ENCODE data around the gene LLGL2.
A peak's percentile ranks its signal among the peaks of the same experiment; 100 is the strongest.
"Not testable (repeated sequence)": the region's sequence is repeated elsewhere in the genome, so short reads cannot be mapped to it uniquely, and the experiment has no call there.

Gene LLGL2

GRCh38 chr17:75571885-75572215 lies 46.4 kb downstream of the LLGL2 start:
- no peak for DNase-seq

DNA sequence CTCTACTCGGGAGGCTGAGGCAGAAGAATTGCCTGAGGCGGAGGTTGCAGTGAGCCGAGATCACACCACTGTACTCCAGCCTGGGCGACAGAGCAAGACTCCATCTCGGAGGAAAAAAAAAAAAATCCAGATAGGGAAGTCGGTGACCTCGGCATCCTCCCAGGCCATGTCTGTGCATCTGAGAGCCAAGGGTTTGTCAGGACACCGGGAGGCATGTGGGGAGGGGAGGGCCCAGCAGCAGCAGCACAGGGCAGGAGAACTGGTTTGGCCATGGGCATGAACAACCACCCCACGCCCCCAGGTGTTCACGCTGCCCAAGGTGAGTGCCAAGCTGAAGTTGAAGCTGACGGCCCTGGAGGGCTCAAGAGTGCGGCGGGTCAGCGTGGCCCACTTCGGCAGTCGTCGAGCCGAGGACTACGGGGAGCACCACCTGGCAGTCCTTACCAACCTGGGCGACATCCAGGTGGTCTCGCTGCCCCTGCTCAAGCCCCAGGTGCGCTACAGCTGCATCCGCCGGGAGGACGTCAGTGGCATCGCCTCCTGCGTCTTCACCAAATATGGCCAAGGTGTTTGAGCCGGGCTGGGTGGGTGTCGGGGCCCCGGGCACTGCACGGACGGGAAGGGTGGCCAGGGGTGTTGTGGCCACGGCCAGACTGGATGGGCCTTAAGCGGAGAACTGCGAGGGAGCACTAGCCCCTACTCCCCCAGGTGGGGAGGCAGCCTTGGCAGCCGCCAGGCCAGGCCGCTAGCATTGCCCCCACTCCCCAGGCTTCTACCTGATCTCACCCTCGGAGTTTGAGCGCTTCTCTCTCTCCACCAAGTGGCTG lies 47.4 kb downstream of the LLGL2 start:
- DNase-seq, result no peak

DNA sequence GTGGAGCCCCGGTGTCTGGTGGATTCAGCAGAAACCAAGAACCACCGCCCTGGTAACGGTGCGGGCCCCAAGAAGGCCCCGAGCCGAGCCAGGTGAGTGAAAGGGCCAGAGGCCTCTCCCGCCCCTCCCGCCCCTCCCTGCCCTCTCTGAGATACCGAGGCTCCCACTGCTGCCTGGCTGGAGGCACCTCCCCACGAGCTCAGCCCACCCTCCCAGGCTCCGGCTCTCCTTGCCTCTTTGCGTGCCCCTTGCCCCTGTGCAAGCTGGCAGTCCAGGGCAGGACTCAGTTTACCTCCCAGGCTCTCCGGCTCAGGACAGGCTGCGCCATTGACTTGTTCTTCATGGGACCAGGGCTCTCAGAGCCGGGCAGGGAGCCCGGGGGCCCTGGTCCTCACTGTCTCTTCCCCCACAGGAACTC lies 48.1 kb downstream of the LLGL2 start:
- DNase-seq, result no peak

DNA sequence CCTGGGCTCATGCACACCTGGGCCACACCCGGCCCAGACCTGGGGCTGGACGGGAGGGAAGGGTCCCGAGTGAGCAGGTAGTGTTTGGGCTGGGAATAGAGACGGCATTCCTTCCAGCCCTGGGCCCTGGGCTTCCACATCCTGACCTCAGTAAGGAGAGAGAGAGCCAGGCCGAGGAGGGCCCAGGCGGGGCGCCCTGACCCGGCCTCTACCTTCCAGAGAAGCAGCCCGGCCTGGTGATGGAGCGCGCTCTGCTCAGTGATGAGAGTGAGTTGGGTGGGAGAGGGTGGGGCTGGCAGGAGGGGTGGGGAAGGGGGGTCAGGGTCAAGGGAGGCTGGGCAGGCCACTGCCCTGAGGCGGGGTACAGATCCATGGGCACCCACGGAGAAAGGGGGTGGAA lies 48.5 kb downstream of the LLGL2 start:
- no peak for DNase-seq

DNA sequence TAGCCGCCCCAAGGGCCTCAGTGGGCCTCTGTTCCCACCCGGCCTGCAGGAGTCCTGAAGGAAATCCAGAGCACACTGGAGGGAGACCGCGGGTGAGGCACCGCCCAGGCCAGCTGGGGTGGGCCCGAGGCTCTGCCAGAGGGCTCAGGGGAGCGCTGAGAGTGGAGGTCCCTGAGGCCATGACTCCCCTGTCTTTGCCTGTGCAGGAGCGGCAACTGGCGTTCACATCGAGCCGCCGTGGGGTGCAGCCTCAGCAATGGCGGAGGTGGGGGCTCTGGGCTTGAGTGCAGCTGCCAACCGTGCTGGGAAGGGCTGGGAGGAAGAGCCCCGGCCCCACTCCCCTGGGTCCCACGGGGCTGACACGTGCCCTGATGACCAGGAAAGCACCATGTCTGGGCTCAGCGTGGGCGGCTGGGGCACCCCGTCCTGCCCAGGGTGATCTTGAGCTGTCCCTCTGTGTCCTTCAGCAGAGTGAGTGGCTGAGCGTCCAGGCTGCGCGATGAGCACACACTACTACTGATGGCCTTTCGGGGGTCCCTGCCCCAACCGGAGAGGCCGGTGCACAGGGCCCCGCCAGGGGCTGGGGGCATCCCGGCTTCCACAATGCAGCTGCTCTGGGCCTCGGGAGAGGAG lies 49.0 kb downstream of the LLGL2 start:
- DNase-seq, result no peak

GRCh38 chr17:75575197-75575596 lies 49.7 kb downstream of the LLGL2 start:
- DNase-seq, result no peak

GRCh38 chr17:75575728-75576127 lies 50.2 kb downstream of the LLGL2 start:
- no peak for DNase-seq

DNA sequence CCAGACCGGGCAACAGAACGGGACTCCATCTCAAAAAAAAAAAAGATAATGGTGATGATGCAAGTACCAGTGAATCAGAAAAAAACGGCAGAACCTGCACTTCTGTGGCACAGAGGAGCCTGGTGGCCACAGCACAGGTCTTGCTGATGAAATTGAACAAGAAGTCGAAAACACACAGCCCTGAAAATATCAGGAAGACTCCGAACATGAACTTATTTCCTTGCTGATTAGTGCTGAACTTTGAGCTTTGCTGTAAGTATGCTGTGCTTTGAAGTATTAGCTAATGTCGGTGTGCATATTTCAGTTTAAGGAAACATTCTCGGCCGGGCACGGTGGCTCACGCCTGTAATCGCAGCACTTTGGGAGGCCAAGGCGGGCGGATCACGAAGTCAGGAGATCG lies 51.2 kb downstream of the LLGL2 start:
- no peak for DNase-seq

GRCh38 chr17:75581121-75581725 lies 55.7 kb downstream of the LLGL2 start:
- DNase-seq, result not testable (repeated sequence)

GRCh38 chr17:75583197-75583596 lies 57.7 kb downstream of the LLGL2 start:
- not testable (repeated sequence) for DNase-seq

DNA sequence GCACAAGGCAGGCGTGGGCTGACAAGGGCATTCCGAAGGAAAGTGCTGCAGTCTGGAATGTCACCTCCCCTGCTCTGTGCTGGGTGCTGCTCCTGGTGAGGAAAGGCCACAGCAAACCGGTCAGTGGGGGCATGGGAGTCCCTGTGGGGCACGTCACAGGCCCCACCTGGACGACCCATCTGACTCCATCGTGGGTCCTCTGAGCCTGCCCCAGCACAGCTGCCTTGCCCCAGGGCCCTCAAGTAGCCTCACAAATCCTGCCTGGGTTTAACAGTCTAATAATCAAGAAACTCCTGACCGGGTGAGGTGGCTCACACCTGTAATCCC lies 59.3 kb downstream of the LLGL2 start:
- no peak for DNase-seq

- DNase-seq, result peak; percentile 57
Observed at GRCh38 chr17:75587675-75588595, 62.4 kb downstream of the LLGL2 start, which contains the start of gene MYO15B. MYO15B (plus strand) TSS chr17:75587800; CDS start chr17:75588058, 258 bp downstream.

DNA sequence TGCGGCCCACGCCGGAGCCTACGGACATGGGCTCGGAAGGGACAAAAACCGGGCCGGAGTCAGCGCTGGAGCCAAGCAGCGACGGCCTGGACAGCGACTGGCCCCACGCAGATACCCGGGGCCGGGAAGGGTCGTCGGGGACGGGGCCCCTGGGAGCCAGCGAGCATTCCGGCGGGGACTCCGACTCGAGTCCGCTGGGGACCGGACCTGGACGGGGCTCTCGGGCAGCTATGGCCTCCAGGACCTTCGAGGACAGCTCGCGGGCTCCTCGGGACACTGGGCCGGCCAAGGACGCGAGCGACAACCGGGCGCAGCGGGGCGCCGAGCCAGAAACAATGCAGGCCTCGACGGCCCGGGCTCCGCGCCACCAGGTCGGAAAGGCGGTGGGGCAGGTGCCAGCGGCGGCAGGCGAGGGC lies 63.1 kb downstream of the LLGL2 start:
- DNase-seq, result no peak

DNA sequence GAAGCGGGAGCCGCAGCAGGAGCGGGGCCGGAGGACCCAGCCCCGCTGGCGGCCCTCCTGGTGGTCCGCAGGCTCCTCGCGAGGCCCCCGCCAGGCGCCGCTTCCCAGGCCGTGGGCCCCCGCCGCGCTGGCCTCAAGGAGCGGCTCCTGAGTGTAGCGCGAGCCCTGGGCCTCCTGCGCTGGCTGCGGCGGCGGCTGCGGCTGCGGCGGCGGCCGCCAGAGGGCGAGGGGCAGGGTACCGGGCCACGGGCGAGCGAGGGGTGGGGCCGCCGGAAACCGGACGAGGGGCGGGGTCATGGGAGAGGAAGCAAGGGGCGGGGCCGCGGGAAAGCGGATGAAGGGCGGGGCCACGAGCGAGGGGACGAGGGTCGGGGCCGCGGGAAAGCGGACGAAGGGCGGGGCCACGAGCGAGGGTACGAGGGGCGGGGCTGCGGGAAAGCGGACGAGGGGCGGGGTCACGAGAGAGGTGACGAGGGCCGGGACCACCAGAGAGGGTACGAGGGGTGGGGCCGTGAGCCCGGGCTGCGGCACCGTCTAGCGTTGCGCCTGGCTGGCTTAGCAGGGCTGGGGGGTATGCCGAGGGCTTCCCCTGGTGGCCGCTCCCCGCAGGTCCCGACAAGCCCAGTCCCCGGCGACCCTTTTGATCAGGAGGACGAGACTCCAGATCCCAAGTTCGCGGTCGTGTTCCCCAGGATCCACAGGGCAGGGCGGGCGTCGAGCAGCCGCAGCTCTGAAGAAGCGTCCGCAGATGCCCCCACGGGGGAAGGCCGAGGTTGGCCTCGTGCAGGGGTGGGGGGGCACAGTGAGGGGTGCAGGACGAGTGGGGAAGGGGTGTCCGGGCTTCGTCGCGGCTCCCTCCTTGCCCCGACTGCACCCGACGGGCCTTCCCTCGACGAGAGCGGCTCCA lies 63.8 kb downstream of the LLGL2 start:
- DNase-seq, result peak; percentile 81

DNA sequence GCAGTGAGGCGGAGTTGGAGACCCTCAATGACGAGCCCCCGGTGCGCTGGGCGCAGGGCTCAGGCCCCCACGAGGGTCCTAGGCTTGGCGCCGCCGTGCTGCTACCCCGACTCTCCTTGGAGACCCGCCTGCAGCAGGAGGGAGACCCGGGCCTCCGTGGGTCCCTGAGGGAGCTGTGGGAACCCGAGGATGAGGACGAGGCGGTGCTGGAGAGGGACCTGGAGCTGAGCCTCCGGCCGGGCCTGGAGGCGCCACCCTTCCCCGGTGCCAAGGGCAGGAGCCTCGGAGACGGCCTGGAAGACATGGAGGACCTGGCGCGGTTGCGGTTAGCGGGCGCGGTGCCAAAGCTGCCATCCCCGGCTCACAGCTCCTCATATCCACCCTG lies 64.4 kb downstream of the LLGL2 start:
- DNase-seq, result no peak

DNA sequence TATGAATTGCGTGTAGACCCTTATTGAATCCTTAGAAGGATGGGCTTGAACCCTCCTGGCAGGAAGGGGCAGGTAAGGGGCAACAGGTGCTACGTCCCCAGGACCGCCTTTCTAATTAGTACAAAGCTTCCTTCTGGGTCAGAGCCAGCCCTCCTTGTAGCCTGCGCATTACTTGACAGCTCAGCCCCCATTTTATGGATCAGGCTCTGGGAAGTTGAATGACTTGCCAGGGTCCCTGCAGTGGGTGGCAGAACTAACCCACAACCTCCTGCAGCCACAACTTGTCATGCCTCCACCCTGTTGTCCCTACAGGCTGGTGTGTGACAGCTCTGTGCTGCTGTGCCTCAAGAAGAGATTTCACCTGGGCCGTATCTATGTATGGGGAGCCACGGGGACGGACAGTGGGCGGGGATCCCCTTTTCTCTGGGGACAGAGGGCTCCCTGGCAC lies 64.8 kb downstream of the LLGL2 start:
- no peak for DNase-seq

DNA sequence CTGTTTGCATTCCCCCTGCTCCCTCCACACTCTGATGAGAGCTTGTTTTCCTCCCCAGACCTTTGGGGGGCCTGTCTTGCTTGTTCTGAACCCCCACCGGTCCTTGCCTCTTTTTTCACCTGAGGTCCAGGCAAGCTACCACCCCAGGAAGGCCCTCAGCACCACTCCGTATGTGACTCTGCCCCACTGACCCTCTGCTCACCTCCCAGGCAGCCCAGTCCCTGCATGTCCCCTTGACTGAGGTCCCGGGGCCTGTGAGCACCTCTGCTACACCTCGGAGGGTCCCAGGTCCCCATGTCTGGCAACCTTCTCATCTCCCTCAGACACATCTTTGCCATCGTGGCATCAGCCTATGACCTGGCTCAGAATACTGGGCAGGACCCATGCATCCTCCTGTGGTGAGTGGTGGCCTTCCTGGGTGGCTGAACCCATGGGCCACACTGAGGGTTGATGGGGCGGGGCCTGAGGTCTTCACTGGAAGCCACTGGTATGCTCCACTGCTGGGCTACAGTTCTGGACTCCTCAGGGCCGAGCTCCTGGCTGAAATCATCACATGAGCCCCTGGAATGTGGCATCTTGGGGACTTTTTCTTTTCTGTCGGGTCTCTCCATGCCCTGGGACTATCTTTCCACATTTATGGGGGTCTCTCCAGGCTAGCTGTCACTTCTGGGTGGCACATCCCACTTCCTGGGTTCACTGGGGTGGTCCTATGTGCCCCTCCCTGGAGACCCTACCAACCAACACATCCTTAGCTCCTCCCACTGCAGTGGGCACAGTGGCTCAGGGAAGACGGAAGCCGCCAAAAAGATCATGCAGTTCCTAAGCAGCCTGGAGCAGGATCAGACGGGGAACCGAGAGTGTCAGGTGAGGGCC lies 65.6 kb downstream of the LLGL2 start:
- DNase-seq, result no peak

- no peak for DNase-seq
Observed at GRCh38 chr17:75591722-75592302, 66.3 kb downstream of the LLGL2 start.

GRCh38 chr17:75592348-75593020 lies 67.0 kb downstream of the LLGL2 start:
- DNase-seq, result no peak

GRCh38 chr17:75593430-75593829 lies 67.9 kb downstream of the LLGL2 start:
- DNase-seq, result not testable (repeated sequence)
